ENCODE results near the gene REPIN1. TPM values are rescaled to one million over a fixed set of nuclear protein-coding genes. Genes with fewer than 3 reads are reported as not detected.

The REPIN1 gene
- polyA plus RNA-seq, 1 of the 3 experiments (the other 2 are of a cell fraction) = 91.6 TPM

- Histone ChIP-seq H3K4me1 (ENCODE audit: control insufficient read depth in 1 of 2, insufficient read depth in 2 of 2, low read depth in 1 of 2, low read length in 1 of 2) (no peaks in the 10 kb centered on the region), H3K27me3 (ENCODE audit: insufficient read depth) (no peaks in the 10 kb centered on the region), H3K36me3 (replicated peaks in 1 of 2; ENCODE audit: control insufficient read depth in 1 of 2, insufficient read depth in 2 of 2, low read length in 1 of 2) (no peaks in the 10 kb centered on the region), H3F3A (replicated peaks; ENCODE audit: insufficient read depth) (no peaks in the 10 kb centered on the region), H3K4me3 (ENCODE audit: low read depth in 2 of 2, low read length in 1 of 2) (no peak overlapping the region), H4K20me1 (ENCODE audit: insufficient read depth) (no peaks in the 10 kb centered on the region), H3K9me2 (no peaks in the 10 kb centered on the region), H3K4me2 (no peak overlapping the region), H3K79me2 (ENCODE audit: insufficient read depth) (no peaks in the 10 kb centered on the region), H3K27ac (ENCODE audit: low read depth in 2 of 2, low read length in 1 of 2) (no peak overlapping the region), H2AFZ (ENCODE audit: low read depth) (no peak overlapping the region), H3K9ac (no peak overlapping the region), H3K9me3 (no peaks in the 10 kb centered on the region)
- WGBS (ENCODE audit: low lambda C conversion rate) = 91% methylated on average over 6 of the region's 6 CpGs
- ChIA-PET CTCF (interaction anchor here (0.7 to 3.8 kb wide), 9 partner anchors 9 to 600 kb away, joined by 3 to 19 read pairs (median 4); a partner anchor contains a TSS), POLR2A (no interaction called here)
- DNase-seq = peak; percentile 32
- no peak for TF ChIP-seq RXRA (IDR thresholded peaks at IDR 0.05; ENCODE audit: borderline replicate concordance, low read depth)
- TF ChIP-seq, protein P1, sequence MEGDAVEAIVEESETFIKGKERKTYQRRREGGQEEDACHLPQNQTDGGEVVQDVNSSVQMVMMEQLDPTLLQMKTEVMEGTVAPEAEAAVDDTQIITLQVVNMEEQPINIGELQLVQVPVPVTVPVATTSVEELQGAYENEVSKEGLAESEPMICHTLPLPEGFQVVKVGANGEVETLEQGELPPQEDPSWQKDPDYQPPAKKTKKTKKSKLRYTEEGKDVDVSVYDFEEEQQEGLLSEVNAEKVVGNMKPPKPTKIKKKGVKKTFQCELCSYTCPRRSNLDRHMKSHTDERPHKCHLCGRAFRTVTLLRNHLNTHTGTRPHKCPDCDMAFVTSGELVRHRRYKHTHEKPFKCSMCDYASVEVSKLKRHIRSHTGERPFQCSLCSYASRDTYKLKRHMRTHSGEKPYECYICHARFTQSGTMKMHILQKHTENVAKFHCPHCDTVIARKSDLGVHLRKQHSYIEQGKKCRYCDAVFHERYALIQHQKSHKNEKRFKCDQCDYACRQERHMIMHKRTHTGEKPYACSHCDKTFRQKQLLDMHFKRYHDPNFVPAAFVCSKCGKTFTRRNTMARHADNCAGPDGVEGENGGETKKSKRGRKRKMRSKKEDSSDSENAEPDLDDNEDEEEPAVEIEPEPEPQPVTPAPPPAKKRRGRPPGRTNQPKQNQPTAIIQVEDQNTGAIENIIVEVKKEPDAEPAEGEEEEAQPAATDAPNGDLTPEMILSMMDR (IDR thresholded peaks at IDR 0.05) = peak; percentile 34; the same call in 1 of the 2 replicates
These were observed 49.2 kb downstream of the REPIN1 start for GRCh38 chr7:150417863-150418262.

GRCh38 chr7:150420242-150420641 is 51.6 kb downstream of the REPIN1 start:
- TF ChIP-seq ELF1 (IDR thresholded peaks at IDR 0.05) = no peak
- TF ChIP-seq, protein P2, sequence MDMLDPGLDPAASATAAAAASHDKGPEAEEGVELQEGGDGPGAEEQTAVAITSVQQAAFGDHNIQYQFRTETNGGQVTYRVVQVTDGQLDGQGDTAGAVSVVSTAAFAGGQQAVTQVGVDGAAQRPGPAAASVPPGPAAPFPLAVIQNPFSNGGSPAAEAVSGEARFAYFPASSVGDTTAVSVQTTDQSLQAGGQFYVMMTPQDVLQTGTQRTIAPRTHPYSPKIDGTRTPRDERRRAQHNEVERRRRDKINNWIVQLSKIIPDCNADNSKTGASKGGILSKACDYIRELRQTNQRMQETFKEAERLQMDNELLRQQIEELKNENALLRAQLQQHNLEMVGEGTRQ (IDR thresholded peaks at IDR 0.05; ENCODE audit: borderline replicate concordance, low read depth, low read length) = no peak
- no peak for TF ChIP-seq FOXM1 (IDR thresholded peaks at IDR 0.05; ENCODE audit: low read depth)
- no peak for TF ChIP-seq MXI1 (IDR thresholded peaks at IDR 0.05; ENCODE audit: low read depth, low read length)
- TF ChIP-seq EP300 (IDR thresholded peaks at IDR 0.05; ENCODE audit: borderline replicate concordance in 1 of 2, low read depth in 1 of 2, low read length in 1 of 2) = no peak
- TF ChIP-seq, protein P3, sequence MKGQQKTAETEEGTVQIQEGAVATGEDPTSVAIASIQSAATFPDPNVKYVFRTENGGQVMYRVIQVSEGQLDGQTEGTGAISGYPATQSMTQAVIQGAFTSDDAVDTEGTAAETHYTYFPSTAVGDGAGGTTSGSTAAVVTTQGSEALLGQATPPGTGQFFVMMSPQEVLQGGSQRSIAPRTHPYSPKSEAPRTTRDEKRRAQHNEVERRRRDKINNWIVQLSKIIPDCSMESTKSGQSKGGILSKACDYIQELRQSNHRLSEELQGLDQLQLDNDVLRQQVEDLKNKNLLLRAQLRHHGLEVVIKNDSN (IDR thresholded peaks at IDR 0.05; ENCODE audit: borderline replicate concordance, low read depth) = no peak
- H3K9me2 ChIP-seq = no peaks in the 10 kb centered on the region
- no peaks in the 10 kb centered on the region for H3K79me2 ChIP-seq (ENCODE audit: insufficient read depth)
- no peak overlapping the region for H3K9ac ChIP-seq
- H3K27ac ChIP-seq (ENCODE audit: low read depth in 2 of 2, low read length in 1 of 2) = no peak overlapping the region
- 82% methylated on average over 2 of the region's 2 CpGs for WGBS (ENCODE audit: low lambda C conversion rate)
- H3K27me3 ChIP-seq (ENCODE audit: insufficient read depth) = no peaks in the 10 kb centered on the region
- no peaks in the 10 kb centered on the region for H3F3A ChIP-seq (replicated peaks; ENCODE audit: insufficient read depth)
- POLR2A ChIA-PET = interaction anchor here (1.3 kb wide), 1 partner anchor 51 kb away, joined by 3 read pairs; no protein-coding TSS in a partner anchor
- no peaks in the 10 kb centered on the region for H3K9me3 ChIP-seq
- CTCF ChIA-PET = interaction anchor here (0.6 to 3.8 kb wide), 14 partner anchors 9 to 478 kb away, joined by 3 to 19 read pairs (median 4); partner anchors contain the start of genes GIMAP8, REPIN1 and ZNF775
- H3K4me1 ChIP-seq (ENCODE audit: control insufficient read depth in 1 of 2, insufficient read depth in 2 of 2, low read depth in 1 of 2, low read length in 1 of 2) = no peaks in the 10 kb centered on the region
- no peak for DNase-seq
- no peak overlapping the region for H3K4me2 ChIP-seq
- H2AFZ ChIP-seq (ENCODE audit: low read depth) = no peak overlapping the region
- H3K36me3 ChIP-seq (replicated peaks in 1 of 2; ENCODE audit: control insufficient read depth in 1 of 2, insufficient read depth in 2 of 2, low read length in 1 of 2) = no peaks in the 10 kb centered on the region
- H3K4me3 ChIP-seq (ENCODE audit: low read depth in 2 of 2, low read length in 1 of 2) = no peak overlapping the region
- no peaks in the 10 kb centered on the region for H4K20me1 ChIP-seq (ENCODE audit: insufficient read depth)
